Omental fat pad (tissue), 4 donors: ENCODE measurements around the gene RND2. TPM values are rescaled to one million over a fixed set of nuclear protein-coding genes. Genes with fewer than 3 reads are reported as not detected.

Experiments
- ATAC-seq: fragments of 150-250 bp; one replicate; pipeline ENCODE4 v1.9.1; 2016; ENCODE audit warnings: mild to moderate bottlenecking, moderate library complexity; ENCODE audit not compliant: low FRiP score
- DNase-seq: peaks from one replicate; pipeline ENCODE4 v3.0.0-alpha.2; 2019; ENCODE audit warnings: low spot score
- total RNA-seq, 4 donors: library from RNA; depleted of rRNA; stranded (reverse); fragments of >200 nt; gene quantifications; one replicate each; pipeline ENCODE4 v1.1.0, GENCODE V29; 2016
- TF ChIP-seq, protein P1 (sequence below), 3 donors: fragments of 450-650 bp; IDR thresholded peaks; one replicate each; pipeline ENCODE4 v1.5.1; 2016 to 2017; ENCODE audit warnings: antibody characterized with exemption in 3 of 3, mild to moderate bottlenecking in 3 of 3, moderate library complexity in 2 of 3

RND2 gene
- total RNA-seq, 4 donors from 2014 or later: 0.25 to 1.1 (median 0.64) TPM

DNA sequence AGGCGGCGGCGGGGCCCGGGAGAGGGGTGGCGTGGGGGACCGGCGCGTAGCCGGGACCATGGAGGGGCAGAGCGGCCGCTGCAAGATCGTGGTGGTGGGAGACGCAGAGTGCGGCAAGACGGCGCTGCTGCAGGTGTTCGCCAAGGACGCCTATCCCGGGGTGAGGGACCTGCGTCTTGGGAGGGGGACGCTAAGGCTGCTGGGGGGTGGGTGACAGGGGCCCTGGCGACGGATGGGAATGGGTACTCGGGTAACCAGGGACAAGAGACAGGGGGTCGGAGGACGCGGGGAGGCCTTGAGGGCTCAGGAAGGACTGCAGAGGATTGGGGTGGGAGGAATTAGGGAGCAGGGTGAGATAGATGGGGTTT is 243 bp downstream of the RND2 start:
- DNase-seq (no peak), ATAC-seq (no peak)
- TF ChIP-seq, protein P1, sequence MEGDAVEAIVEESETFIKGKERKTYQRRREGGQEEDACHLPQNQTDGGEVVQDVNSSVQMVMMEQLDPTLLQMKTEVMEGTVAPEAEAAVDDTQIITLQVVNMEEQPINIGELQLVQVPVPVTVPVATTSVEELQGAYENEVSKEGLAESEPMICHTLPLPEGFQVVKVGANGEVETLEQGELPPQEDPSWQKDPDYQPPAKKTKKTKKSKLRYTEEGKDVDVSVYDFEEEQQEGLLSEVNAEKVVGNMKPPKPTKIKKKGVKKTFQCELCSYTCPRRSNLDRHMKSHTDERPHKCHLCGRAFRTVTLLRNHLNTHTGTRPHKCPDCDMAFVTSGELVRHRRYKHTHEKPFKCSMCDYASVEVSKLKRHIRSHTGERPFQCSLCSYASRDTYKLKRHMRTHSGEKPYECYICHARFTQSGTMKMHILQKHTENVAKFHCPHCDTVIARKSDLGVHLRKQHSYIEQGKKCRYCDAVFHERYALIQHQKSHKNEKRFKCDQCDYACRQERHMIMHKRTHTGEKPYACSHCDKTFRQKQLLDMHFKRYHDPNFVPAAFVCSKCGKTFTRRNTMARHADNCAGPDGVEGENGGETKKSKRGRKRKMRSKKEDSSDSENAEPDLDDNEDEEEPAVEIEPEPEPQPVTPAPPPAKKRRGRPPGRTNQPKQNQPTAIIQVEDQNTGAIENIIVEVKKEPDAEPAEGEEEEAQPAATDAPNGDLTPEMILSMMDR (IDR thresholded peaks at IDR 0.05): no peak

DNA sequence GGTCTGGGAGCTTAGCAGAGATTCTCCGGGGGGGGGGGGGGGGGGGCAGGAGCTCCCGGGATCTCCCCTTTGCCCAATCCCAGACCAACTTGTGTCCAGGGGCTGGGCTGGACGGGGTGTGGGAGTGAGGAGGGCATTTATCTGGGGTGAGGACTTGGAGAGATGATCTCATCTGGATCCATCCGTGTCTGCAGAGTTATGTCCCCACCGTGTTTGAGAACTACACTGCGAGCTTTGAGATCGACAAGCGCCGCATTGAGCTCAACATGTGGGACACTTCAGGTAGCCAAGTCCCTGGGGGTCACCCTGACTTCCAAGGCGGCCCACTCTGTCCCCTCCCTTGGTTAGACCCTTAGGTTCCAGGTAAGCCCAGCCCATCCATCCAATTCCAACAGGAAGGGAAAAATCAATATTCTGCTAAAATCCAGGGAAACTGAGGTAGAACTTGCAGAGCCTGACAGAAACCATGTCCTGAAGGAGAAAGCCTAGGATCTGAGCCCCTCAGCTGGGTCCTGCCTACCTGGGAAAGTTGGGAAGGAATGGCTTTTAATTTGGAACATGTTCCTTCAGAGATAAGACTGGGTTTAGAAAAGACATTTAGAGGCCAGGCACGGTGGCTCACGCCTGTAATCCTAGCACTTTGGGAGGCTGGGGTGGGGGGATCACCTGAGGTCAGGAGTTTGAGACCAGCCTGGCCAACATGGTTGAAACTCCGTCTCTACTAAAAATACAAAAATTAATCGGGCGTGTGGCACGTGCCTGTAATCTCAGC is 921 bp downstream of the RND2 start:
- ATAC-seq (no peak), DNase-seq (no peak)
- TF ChIP-seq, protein P1 (IDR thresholded peaks at IDR 0.05): no peak

GRCh38 chr17:43026595-43026994 is 1.6 kb downstream of the RND2 start:
- DNase-seq (no peak), ATAC-seq (no peak)
- TF ChIP-seq, protein P1 (IDR thresholded peaks at IDR 0.05): no peak

DNA sequence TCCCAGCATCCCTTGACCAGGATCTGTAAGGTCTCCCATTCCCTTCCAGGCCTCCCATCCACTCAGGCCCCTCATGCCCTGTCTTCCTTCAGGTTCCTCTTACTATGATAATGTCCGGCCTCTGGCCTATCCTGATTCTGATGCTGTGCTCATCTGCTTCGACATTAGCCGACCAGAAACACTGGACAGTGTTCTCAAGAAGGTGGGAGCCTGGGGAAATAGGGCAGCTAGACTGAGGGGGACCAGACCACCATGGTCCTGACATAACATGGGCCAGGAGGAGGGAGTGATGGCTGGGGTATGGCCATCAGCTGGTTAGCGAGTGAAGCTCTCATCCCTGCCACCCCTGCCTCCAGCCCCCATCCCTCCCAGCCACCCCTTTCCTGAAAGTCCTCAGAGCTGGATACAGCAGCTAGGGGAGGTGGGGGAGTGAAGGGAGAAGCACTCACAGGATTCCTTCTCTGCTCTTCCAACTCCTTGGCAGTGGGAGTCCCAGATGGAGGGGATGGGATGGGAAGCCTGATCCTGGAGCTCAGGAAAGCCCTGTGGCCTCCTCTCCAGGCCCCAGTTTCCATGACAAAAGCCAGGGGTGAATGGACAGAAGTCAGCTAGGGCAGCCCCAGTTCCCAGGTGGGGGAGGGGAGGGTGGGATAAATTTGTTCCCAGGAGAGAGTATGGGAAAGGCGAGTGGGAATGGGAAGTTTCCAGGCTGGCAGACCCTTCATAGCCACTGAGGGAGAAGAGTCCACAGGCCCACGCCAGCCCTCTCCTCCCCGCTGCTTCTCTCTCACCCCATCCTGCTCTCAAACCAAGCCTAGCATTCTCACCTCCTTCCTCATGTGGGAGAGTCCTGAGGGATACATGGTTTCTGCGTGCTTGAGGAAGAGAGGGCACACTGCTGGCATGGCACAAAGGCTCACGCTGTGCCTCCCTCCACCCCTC is 2.3 kb downstream of the RND2 start:
- TF ChIP-seq, protein P1 (IDR thresholded peaks at IDR 0.05): no peak
- ATAC-seq: no peak
- DNase-seq: no peak

DNA sequence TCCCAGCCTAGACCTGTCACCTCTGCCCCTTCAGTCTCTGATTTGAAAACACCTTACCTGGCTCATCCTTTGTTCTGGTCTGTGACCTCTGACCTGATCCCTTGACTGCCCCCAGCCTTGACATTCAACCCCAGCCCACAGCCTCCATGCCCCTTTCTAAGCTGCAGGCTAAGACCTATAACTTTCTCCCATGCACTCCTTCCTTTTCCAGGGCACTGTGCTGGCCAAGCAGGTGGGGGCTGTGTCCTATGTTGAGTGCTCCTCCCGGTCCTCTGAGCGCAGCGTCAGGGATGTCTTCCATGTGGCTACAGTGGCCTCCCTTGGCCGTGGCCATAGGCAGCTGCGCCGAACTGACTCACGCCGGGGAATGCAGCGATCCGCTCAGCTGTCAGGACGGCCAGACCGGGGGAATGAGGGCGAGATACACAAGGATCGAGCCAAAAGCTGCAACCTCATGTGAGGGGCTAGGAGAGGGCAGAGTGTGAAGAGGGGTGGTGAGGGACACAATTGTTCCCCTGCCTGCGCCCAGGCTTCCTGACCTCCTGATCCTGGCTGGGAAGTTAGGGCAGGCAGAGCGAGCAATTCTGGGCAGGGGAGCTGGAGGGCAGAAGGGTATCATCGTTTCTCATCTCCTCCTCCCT is 3.3 kb downstream of the RND2 start:
- TF ChIP-seq, protein P1 (IDR thresholded peaks at IDR 0.05): no peak
- ATAC-seq (no peak), DNase-seq (no peak)

- TF ChIP-seq, protein P1 (IDR thresholded peaks at IDR 0.05): no peak
- ATAC-seq: no peak
- DNase-seq: no peak
Measured at GRCh38 chr17:43030137-43030767, 5.2 kb downstream of the RND2 start.
